Umbilical cord (tissue), 2 donors: ENCODE data around the gene PPP1R26. TPM values are rescaled to one million over a fixed set of nuclear protein-coding genes. Genes with fewer than 3 reads are reported as not detected.
"Not testable (repeated sequence)": the region's sequence is repeated elsewhere in the genome, so short reads cannot be mapped to it uniquely, and the experiment has no call there.

ENCODE experiments used
- DNase-seq: peaks from one replicate; pipeline ENCODE4 v3.0.0-alpha.2; 2015; ENCODE audit warnings: low spot score
- total RNA-seq: library from RNA; depleted of rRNA; stranded (reverse); fragments of >200 nt; gene quantifications from one replicate; pipeline ENCODE4 v1.2.3, GENCODE V29; 2014; ENCODE audit warnings: low replicate concordance; ENCODE audit not compliant: insufficient read depth

PPP1R26 gene, protein sequence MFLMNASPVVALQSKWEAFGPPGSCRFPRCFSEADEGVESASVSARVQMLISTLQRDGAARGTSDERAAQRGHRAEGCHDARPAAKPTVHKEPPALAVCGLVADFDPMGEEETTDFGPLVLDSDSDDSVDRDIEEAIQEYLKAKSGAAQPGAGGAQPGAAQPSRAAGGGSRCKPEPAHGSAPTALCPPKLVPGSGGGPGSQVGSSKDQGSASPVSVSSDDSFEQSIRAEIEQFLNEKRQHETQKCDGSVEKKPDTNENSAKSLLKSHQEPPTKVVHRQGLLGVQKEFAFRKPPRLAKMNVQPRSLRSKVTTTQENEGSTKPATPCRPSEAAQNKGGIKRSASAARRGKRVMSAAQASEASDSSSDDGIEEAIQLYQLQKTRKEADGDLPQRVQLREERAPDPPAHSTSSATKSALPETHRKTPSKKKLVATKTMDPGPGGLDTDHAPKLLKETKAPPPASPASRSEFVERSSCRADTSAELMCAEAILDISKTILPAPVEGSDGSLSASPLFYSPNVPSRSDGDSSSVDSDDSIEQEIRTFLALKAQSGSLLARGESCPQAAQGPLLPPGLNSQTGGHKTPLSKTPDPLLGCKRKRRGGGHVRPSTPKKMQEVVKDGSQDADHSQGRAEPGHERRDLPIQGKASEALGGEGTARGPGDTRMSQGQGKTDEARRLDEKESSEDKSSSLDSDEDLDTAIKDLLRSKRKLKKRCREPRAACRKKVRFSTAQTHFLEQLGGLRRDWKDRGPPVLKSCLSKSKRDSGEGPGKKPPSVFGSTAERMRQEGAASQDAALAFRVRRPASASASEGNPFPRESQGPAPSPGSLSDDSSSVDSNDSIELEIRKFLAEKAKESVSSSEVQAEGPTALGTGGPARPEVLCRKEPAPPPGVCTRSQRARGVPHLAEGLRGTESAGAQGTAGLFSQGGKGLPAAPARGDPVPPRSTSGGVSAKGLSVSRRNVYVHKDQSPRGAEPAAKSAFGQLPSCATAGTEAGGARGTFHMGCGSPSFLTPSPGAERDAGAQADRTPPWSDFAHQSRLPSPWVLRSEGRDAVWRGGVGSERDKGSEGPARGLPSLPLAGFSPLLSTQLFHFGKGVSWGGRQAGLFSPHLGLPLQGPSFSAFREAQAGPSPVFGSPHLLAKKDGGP (N-terminal part only)
- 14.7 TPM for total RNA-seq

DNA sequence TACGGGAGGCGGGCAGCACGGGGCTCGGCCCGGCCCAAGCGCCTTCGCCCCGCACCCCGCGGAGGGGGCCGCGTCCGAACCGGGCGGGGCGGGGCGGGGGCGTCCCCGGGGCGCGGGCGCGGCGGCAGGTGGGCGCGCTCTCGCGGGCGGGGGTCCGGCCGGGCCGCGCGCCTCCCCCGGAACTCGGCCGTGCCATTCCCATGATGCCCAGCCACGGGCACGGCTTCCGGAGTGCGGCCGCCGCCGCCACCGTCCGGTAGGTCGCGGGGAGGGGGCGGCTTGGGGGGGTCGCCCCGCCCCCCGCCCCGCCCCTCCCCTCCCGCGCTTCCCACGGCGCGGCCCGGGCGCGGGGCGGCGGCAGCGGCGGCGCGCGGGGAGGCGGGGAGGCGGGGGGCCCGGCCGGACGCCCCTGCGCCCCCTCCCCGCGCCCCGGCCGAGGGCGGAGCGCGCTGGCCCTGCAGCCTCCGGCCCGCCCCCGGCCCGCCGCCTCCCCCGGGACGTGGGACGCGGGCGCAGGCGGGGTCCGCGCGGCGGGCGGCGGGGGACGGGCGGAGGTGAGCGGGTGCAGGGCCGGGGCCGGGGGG is at the start of gene PPP1R26:
Gene PPP1R26 (plus strand): TSS at position 314 of the 584 bp plus-strand sequence. CDS start 4,729 bp downstream, outside the sequence.
- no peak for DNase-seq

DNA sequence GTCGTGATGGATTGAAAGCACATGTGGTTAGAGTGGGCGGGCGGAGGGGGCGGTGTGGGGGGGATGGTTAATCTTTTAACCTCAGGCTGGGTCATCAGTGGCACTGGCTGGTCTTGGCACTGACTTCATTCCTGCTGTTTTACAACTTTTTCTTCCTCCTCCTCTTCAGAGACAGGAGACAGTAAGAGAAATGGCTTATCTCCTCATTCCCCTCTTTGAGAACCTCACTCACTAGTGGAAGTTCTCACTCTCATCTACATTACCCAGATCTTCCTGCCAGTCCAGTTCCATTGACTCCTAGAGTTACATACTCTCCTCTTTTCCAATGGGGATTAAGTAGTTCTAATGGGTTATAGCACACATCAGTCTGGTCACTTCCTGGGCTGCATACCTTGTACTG is 42.3 kb upstream of the PPP1R26 start:
- DNase-seq = no peak

DNA sequence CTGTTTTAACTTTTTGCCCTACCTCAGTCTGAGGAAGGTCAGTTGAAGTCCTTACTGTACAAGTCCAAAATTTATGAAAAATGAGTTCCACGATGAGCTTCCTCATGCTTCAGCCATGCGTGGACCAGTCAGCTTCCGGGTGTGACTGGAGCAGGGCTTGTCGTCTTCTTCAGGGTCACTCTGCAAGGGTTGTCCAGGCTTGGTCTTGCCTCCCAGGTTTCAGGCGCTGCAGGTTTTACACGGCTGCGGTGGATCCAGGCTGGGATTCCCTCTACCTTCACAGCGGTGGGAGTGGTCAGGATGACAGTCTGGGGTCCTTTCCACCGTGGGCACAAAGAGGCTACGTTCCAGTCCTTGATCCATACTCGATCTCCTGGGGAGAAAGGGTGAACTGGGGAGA is 41.9 kb upstream of the PPP1R26 start:
- DNase-seq = not testable (repeated sequence)

DNA sequence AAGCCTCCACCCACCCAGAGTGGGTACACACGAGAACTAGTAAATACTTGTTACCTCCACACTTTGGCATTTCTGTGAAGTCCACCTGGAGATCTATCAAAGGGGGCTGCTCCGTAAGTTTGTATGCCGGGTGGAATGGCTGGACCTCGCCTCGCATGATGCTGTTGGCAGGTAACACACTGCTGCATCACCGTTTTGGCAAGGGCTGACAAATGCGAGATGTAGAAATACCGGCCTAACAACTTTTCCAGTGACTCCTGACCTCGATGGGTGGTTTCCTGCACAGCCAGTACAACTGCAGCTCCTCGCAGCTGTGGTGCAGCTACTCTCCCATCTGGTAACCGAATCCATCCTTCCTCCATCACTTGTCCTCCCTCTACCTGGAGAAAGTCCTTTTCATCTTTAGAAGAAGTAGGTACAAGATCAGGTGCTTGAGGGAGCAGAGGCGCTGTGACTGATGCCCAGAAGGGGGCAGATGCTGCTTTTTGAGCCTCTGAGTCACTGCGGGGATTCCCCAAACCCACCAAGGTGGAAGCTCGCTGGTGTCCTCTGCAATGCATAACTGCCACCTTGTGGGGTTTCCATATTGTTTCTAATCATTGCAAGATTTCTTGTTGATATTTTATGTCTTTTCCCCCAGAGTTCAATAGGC is 40.9 kb upstream of the PPP1R26 start:
- not testable (repeated sequence) for DNase-seq

DNA sequence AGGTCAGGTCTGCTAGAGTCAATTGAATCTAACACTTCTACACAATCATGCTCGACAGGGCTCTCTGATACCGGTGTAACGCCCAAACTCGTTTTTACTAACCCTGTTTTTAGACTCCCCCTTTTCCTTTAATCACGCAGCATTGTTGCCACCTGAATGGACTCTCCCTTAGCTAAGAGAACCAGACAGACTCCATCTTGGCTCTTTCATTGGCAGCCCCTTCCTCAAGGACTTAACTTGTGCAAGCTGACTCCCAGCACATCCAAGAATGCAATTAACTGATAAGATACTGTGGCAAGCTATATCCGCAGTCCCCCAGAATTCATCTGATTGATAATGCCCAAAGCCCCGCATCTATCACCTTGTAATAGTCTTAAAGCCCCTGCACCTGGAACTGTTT is 40.1 kb upstream of the PPP1R26 start:
- not testable (repeated sequence) for DNase-seq

DNA sequence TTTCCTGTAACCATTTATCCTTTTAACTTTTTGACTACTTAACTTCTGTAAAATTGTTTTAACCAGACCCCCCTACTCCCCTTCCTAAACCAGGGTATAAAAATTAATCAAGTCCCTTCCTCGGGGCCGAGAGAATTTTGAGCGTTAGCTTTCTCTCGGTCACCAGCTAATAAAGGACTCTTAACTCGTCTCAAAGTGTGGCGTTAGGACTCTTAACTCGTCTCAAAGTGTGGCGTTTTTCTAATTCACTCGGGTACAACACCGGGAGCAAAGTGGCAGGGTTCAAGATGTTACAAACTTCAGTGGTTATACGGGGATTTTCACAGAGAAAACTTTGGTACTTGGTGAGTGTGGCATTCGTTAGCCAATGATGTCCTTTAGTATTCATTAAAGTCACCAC is 39.7 kb upstream of the PPP1R26 start:
- no peak for DNase-seq

DNA sequence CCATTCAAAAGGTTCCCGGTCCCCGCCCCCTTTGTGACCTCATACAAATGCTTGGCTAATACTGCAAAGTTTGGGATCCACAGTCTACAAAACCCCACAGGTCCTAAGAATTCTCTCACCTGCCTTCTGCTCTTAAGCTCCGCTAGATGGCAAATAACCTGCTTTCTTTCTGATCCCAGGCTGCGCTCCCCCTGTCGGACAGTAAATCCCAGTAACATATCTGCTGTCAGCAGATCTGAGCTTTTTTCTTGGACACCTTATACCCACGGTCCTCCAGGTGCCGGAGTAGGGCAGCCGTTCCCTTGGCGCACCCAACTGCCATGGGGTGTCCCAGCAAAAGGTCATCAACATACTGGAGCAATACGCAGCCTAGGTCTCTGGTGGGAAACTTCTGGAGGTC is 39.0 kb upstream of the PPP1R26 start:
- DNase-seq = no peak

DNA sequence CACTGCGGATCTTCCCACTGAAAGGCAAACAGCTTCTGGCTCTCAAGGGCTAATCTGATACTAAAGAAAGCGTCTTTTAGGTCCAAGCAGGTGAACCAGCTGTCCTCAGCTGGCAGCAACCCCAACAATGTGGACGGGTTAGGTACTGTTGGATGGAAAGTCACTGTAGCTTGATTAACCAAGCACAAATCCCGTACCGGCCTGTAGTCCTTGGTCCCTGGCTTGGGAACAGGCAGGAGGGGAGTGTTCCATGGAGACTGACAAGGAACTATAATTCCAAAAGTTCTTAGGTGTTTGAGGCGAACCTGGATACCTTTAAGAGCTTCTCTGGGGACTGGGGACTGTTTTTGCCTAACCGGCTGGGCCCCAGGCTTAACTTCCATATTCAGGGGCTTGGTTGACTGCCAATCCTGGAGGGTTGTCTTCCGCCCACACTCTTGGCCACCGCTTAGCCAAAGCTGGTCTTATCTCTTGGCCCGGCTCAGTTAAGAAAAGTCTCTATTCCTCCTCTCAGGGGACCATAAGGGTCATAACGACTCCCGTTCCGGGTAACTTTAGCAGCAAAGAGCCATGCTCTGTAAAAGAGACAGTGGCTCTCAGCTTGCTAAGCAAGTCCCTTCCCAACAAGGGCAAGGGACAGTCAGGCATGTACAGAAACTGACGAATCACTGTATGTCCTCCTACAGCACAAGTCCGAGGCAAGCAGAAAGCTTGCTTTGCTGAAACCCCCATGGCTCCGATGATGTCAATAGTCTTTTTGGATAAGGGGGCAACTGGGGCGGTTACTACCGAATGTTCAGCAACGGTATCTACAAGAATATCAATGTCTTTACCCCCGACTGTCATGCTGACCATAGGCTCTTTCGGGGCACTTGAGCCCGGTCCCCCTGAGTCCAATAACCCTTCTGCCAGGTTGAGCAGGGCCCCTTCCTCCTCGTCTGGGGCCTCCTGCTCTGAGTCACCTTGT is 38.2 kb upstream of the PPP1R26 start:
- DNase-seq = peak; percentile 95

DNA sequence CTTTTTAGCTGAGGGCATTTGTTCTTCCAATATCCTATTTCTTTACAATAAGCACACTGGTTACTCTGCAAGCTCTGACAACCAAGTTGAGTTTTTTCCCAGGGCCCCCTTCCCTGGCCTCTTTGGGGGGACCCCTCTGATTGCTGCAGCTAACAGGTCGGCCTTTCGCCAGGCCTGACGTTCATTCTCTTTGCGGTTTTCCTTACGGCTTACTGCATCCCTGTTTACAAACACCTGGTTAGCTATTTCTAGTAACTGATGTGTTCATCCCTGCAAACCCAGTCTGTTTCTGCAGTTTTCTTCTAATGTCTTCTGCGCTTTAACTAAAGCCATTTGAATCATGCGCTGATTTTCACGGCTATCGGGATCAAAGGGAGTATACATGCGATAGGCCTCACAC is 37.5 kb upstream of the PPP1R26 start:
- DNase-seq = peak; percentile 64

DNA sequence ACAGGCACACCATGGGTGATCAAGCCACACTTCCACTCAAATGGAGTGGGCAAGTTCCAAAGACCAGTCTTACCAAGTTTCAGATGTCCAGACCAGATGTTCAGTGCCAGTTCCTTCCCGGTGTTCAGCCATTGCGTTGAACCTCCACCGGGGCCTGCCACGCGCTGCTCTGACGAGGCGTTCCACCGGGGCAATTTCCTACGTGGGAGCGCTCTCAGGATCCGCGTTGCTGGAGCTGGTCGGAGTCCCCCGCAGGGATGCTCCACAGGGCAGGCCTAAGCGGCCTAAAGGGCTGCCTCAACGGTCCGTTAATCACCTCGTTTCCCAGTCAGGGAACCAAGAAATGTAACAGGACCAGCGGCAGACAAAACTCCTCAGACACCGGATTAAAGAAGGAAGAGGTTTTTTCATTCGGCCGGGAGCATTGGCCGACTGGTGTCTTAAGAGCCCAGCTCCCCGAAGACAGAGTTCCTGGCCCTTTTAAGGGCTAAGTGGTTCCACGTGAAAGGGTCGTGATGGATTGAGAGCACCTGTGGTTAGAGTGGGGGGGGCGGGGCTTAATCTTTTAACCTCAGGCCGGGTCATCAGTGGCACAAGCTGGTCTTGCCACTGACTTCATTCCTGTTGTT is 35.7 kb upstream of the PPP1R26 start:
- no peak for DNase-seq

DNA sequence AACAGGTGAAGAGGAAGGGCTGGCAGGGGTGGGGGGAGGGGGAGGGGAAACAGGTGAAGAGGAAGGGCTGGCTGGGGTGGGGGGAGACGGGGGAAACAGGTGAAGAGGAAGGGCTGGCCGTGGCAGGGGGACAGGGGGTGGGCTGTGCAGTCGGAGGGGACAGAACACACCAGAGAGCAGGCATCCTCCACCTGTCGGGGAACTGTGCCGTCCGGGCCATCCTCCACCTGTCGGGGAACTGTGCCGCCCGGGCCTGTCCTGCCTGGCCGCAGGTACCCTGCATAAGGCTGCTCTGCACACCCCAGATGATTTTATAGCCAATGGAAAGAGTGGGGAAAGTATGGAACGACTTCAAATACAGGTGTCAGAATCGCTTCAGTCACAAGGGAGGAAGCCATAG is 32.5 kb upstream of the PPP1R26 start:
- DNase-seq = no peak

DNA sequence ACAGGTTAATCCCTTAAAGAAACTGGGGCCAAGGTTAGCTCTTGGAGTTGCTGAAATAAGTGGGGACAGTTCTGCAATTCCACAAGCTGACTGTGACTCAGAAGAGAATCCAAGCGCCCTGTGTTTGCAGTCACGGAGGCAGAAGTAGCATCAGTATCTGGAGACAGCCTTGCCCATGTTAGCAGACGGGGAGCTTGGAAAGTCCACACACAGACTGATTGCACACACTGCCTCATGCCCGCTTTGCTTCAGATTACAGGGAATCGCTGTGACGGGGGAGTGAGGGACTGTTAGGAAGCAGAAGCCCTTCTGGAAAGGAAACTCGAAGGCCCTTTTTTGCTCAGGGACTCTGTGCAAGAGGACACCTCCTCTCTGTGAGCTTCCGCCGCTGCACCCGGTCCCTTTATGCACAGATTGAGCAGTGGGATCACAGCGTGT is 30.9 kb upstream of the PPP1R26 start:
- peak; percentile 25 for DNase-seq

DNA sequence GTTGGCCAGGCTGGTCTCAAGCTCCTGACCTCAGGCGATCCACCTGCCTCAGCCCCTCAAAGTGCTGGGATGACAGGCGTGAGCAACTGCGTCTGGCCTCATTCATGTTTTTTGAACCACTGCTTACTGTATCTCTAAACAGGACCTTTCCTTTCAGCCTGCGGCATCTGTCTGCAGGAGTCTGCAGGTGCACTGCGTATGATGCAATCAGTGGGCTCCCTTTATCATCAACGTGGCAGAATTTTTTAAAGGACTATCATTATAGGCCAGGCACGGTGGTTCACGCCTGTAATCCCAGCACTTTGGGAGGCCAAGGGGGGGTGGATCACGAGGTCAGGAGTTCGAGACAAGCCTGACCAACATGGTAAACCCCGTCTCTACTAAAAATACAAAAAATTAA is 30.1 kb upstream of the PPP1R26 start:
- DNase-seq = not testable (repeated sequence)

DNA sequence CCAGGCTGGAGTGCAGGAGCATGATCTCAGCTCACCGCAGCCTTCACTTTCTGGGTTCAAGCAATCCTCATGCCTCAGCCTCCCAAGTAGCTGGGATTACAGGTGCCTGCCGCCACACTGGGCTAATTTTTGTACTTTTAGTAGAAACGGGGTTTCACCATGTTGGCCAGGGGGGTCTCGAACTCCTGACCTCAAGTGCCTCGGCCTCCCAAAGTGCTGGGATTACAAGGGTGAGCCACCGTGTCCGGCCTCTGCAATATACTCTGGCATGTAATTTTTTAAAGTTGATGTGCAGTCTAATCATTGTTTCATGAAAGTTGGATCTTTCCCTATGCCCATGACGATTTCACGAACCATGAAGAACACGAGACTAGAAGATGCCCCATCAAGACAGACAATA is 28.6 kb upstream of the PPP1R26 start:
- DNase-seq = no peak

DNA sequence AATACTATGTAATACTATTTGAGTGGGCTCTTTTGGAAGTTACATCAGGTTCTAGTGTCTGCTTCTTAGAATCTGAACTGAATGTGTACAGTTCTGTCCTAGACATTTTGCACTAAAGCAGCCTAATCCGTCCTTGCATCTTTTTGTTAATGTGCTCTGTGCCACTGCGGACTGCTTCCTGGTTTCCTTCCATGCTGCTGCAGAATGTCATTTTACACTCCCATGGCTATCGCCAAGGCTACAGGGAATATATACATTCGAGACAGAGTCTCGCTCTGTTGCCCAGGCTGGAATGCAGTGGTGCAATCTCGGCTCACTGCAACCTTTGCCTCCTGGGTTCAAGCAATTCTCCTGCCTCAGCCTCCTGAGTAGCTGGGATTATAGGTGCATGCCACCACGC is 27.7 kb upstream of the PPP1R26 start:
- not testable (repeated sequence) for DNase-seq

DNA sequence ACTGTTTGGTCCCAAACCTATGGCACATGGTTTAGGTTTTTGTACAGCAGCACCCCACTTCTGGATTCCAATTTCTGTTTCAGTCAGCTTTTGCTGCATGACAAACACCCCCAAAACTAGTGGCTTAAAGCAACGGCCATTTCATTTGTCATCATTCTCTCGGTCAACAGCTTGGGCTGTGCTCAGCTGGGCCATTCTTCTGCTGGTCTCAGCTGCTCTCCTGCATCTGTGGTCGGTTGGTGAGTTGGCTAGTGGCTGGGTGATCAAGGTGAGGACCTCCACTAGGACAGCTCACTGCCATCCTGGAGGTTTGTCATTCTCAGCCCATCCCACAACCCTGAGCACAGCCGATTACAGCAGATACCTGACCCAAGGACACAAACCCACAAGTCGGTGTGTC is 24.8 kb upstream of the PPP1R26 start:
- no peak for DNase-seq

DNA sequence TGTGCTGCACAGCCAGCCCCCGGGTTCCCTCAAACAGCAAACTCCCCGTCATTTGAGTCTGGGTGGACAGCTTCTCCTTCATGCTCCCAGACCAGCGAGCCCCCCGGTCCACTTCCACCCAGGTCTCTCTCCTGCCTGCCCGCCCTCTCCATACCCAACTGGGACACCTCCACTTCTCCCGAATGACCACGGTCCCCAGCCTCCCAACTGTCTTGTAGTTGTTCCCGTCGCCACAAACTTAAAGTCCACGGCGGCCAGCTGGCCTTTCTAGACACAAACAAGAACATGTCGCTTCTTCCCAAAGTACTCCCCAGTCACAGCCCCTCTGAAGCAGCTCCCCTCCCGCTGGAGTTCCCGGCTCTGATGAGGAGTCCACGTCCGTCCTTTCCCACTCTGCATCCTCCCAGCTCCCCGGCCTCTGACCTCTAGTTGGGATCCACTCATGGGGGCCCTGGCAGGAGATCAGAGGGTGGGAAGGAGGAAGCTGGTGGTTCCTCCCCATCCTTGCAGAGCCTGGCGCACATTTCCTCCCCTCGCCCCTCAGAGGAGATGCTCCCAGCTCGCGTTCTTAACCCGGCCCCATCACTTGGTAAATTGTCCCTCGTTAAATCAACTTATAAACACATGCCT is 24.1 kb upstream of the PPP1R26 start:
- no peak for DNase-seq

DNA sequence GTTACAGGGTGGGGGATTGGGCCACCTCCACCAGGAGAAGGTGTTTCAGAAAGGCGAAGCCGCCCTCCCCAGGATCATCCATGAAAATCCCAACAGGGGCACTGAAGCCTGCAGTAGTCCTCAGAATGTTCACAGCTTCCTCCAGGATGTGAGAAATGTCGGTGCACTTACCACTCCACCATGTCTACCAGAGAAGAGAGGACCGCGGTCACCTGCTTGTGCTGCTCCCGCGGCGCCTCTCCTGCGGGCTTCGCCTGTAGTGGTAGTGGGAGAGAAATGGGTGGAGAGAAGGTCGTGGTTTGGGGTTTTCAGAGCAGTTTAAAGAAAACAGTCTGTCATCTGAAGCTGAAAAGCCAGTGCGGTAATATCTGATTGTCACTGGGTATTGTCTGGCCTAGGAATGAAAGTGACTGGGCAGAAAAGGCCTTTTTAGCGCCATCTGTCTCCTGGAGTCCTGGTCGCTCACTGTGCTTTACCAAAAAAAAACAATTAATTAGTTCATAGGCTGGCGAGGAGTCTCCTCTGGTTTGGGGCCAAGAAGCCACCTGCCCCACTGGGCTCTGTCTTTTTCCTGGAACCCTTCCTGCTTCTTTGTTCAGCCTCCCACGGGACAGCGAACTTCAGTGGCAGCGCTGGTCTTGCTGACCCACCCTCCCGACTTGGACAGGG is 23.0 kb upstream of the PPP1R26 start:
- no peak for DNase-seq
